GM06990 (cell line): ENCODE measurements around the gene HDX.
"Not testable (repeated sequence)": the region's sequence is repeated elsewhere in the genome, so short reads cannot be mapped to it uniquely, and the experiment has no call there.

Experiments used
- DNase-seq: peaks from one replicate; pipeline ENCODE4 v3.0.0-alpha.2; 2011; ENCODE audit not compliant: insufficient read length; ENCODE audit errors: extremely low read depth
- H3K27me3 ChIP-seq: replicated peaks from 2 replicates; pipeline ENCODE4 v1.6.0; 2011; ENCODE audit warnings: low read length; ENCODE audit not compliant: control insufficient read depth, insufficient read depth
- H3K36me3 ChIP-seq: 2 replicates; pipeline ENCODE4 v1.5.1; 2011; ENCODE audit warnings: low read length; ENCODE audit not compliant: control insufficient read depth, insufficient read depth
- H3K4me3 ChIP-seq: replicated peaks from 2 replicates; pipeline ENCODE4 v1.5.1; 2011; ENCODE audit warnings: low read depth, mild to moderate bottlenecking, control low read depth, low read length
- CTCF ChIP-seq: IDR thresholded peaks from 2 replicates; pipeline ENCODE4 v1.5.1; 2011; ENCODE audit warnings: low read length, control low read depth, mild to moderate bottlenecking, inconsistent platforms; ENCODE audit not compliant: insufficient read depth, poor library complexity, severe bottlenecking

Gene HDX

DNA sequence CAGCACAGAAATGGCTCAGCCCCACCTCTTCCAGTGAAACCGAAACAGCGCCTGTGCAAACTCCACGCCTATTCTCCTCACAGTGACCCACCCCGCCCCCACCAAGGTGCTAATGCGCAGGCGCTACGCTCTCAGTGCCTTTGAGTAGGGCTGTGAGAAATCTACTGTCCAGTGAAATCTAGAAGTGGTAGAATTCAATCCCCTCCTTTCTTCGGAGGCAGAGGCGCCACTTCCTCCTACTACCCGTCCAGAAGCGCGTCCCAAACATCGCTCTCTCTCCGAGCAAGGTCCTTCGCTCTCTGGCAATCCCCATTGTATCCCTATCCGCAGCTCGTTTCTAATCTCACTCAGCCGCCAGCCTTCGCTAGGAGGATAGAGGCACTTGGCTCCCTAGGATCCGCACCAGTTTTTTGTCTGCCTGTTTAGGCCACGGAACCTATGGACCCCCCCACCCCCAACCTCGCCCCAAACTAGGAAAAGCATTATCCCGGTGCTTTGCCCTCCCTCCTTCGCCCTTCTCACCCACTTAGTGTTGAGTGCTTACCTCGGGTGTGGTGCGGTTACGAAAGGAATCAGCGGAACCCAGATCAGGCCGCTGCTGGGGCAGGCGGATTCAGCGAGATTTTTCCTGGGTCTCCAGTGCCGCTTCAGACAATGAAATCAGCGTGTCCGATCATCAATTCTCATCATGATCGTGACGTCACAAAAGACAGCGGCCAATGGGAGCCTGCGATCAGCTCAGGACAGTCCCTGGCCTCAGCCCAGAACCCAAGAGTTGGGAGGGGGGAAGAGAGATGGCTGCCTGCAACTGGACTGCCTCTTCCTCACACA lies at the start of gene HDX:
TSS of gene HDX (minus strand) at position 656 of the 831 bp plus-strand sequence. CDS start 27,056 bp downstream, outside the sequence.
- no peak for TF ChIP-seq CTCF
- DNase-seq: peak; percentile 79
- no peaks in the 10 kb centered on the region for H3K36me3 ChIP-seq
- H3K27me3 ChIP-seq: no peaks in the 10 kb centered on the region
- H3K4me3 ChIP-seq: peak within 1 kb of the TSS; percentile 45

DNA sequence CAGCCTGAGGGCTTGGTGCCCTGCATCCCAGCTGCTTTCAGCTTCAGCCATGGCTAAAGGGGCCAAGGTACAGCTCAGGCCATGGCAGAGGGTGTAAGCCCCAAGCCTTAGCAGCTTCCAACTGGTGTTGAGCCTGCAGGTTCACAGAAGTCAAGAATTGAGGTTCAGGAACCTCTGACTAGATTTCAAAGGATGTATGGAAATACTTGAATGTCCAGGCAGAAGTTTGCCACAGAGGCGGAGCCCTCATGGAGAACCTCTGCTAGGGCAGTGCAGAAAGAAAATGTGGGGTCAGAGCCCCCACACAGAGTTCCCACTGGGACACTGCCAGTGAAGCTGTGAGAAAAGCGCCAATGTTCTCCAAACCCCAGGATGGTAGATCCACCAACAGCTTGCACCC lies 39.1 kb upstream of the HDX start:
- not testable (repeated sequence) for H3K36me3 ChIP-seq, H3K4me3 ChIP-seq, DNase-seq, H3K27me3 ChIP-seq

GRCh38 chrX:84537627-84538026 lies 35.4 kb upstream of the HDX start:
- not testable (repeated sequence) for H3K36me3 ChIP-seq, H3K27me3 ChIP-seq, H3K4me3 ChIP-seq, DNase-seq

DNA sequence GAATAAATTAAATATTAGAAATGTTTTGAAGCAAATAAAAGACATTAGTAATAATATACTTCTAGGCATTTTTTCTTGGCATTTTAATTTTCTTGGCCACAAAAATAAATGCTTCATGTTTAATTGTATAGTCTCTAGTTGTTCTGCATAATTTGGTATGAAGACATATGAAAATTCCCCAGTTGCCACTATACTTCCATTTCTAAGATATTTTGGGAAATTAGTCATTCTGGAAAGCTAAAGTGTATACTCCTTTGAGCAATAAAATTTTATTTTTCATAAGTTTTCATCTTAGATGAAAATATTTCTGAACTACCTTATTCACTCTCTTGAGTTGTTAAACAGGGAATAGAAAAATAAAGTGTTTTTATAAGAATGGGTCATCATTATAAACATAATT lies 13.8 kb downstream of the HDX start:
- no peak for TF ChIP-seq CTCF
- no peak for DNase-seq
- no peak overlapping the region for H3K4me3 ChIP-seq
- no peaks in the 10 kb centered on the region for H3K36me3 ChIP-seq
- H3K27me3 ChIP-seq: no peaks in the 10 kb centered on the region

- peak; percentile 37 for DNase-seq
- Histone ChIP-seq H3K27me3 (no peaks in the 10 kb centered on the region), H3K4me3 (no peak overlapping the region), H3K36me3 (no peaks in the 10 kb centered on the region)
- no peak for TF ChIP-seq CTCF
Observed at GRCh38 chrX:84487365-84488353, 14.6 kb downstream of the HDX start.

GRCh38 chrX:84479086-84479485 lies 23.2 kb downstream of the HDX start:
- no peaks in the 10 kb centered on the region for H3K27me3 ChIP-seq
- H3K4me3 ChIP-seq: no peak overlapping the region
- DNase-seq: no peak
- H3K36me3 ChIP-seq: no peaks in the 10 kb centered on the region
- TF ChIP-seq CTCF: no peak
